T-helper 2 cell treated with Interferon-gamma antibody and Interleukin-4, amounts not matched to agents 5 μg/mL and 100 μg/mL, for 36 hours (primary cell): ENCODE measurements around the gene TMPRSS11F.
A peak's percentile ranks its signal among the peaks of the same experiment; 100 is the strongest.

Experiments used
- DNase-seq: peaks from one replicate; pipeline ENCODE4 v3.0.0; 2021; ENCODE audit warnings: low spot score
- H3K27ac Mint-ChIP-seq: one replicate; pipeline ENCODE4 v1.8.0; 2021; ENCODE audit warnings: mild to moderate bottlenecking, mixed read lengths
- H3K27me3 Mint-ChIP-seq: one replicate; pipeline ENCODE4 v1.8.0; 2021; ENCODE audit warnings: low read depth, mixed read lengths
- H3K36me3 Mint-ChIP-seq: one replicate; pipeline ENCODE4 v1.8.0; 2021; ENCODE audit warnings: low read depth, mixed read lengths
- H3K4me1 Mint-ChIP-seq: one replicate; pipeline ENCODE4 v1.8.0; 2021; ENCODE audit warnings: low read depth, mixed read lengths
- H3K4me3 Mint-ChIP-seq: one replicate; pipeline ENCODE4 v1.8.0; 2022; ENCODE audit warnings: mild to moderate bottlenecking, moderate library complexity, mixed read lengths
- H3K9me3 Mint-ChIP-seq: one replicate; pipeline ENCODE4 v1.8.0; 2021; ENCODE audit warnings: mixed read lengths

TMPRSS11F gene

GRCh38 chr4:68021185-68021584 is 108.5 kb downstream of the TMPRSS11F start:
- no peaks in the 10 kb centered on the region for H3K4me1 Mint-ChIP-seq
- H3K27ac Mint-ChIP-seq, result no peak overlapping the region
- peak; percentile 6 for DNase-seq
- no peak overlapping the region for H3K4me3 Mint-ChIP-seq
- H3K36me3 Mint-ChIP-seq, result no peaks in the 10 kb centered on the region
- H3K9me3 Mint-ChIP-seq, result no peaks in the 10 kb centered on the region
- H3K27me3 Mint-ChIP-seq, result peaks cover 3% of the 10 kb centered on the region

DNA sequence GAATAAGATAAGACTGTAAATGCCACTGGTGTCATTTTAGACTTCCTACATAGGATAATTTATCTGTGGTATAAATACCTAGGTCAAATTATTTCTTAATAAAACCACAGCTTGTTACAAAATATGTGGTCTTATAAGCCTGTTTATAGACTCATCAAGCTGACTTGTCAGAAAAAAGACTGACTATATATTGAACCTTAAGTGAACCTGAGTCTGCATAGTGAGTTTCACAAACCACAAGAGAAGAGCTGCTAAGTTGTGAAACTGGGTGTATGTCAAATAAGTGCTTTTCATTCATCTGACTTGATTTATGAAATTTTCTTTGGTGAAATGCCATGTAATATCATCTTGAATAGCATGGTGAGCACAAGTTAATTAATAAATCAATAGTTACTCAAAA is 118.0 kb downstream of the TMPRSS11F start:
- Mint-ChIP-seq H3K27ac (no peak overlapping the region), H3K27me3 (no peaks in the 10 kb centered on the region), H3K36me3 (no peaks in the 10 kb centered on the region), H3K4me3 (no peak overlapping the region), H3K9me3 (no peaks in the 10 kb centered on the region), H3K4me1 (no peaks in the 10 kb centered on the region)
- DNase-seq, result no peak
